ENCODE data around the gene GCSH.

GCSH gene

DNA sequence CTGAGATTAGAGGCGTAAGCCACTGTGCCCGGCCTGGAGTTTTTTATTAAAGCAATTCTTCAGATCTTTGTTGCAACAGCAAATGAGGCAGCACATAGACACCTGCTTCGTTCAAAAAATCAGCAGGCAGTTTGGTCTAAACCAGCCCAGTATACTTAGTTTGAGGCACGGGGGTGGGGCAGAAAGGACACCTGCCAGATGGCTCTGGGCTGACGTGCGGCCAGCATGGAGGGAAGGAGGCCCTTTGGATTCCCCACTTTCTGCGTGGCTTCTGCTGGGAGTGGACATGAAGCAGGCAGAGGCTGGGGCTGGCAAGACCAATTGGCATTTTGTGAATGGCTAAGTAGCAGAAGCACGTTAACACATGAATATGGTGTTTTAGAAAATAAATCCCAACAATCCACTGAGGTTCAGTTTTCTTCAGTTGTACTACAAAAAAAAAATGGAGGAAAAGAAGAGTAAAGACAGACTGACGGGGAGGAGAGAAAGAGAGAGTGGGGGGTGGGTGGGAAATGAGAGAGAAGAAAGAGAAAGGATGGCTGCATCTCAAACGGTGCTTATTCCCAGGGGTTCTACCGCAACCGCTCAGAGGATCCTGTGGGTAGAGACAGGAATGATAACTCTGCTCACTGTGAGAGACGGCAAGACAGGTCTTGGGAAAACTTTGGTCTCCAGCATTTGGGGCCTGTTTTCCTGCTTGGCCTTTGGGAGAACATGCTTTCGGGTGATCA is 35.5 kb downstream of the GCSH start:
- H3K4me3 ChIP-seq (ENCODE audit: low read depth, low read length) = no peak overlapping the region
- no peak for DNase-seq
- in situ Hi-C loops (cut with HindIII; ENCODE audit: low pct_ligation_motif_present, low sequenced_read_pairs) = no loop called here
- H3K27ac ChIP-seq = no peak overlapping the region
- no peak for TF ChIP-seq CTCF (IDR thresholded peaks at IDR 0.05; ENCODE audit: low read depth, low read length, missing control alignments)
- no peaks in the 10 kb centered on the region for H3K36me3 ChIP-seq (replicated peaks)
- no peaks in the 10 kb centered on the region for H3K27me3 ChIP-seq (replicated peaks)

DNA sequence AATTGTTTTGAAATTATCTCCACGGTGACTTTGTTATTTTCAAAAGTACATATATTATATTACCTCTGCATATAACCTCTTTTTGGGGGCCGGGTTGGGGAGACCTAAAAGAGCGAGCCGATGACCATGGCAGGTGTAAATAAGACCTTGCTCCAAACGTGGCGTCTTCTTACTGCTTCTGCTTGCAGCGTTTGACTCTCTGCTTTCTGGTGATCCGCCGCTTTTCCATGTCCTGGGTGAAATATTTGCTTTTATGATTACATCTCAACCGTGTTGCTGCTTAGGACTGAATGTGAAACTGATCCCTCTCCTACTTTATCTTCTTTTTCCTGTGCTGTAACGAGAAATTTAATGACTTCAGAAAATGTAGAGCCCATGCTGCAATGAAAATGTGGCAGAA is 42.4 kb downstream of the GCSH start:
- no peak for TF ChIP-seq CTCF (IDR thresholded peaks at IDR 0.05; ENCODE audit: low read depth, low read length, missing control alignments)
- H3K36me3 ChIP-seq (replicated peaks) = no peaks in the 10 kb centered on the region
- H3K27me3 ChIP-seq (replicated peaks) = no peaks in the 10 kb centered on the region
- H3K4me3 ChIP-seq (ENCODE audit: low read depth, low read length) = no peak overlapping the region
- H3K27ac ChIP-seq = no peak overlapping the region
- in situ Hi-C loops (cut with HindIII; ENCODE audit: low pct_ligation_motif_present, low sequenced_read_pairs) = no loop called here
- no peak for DNase-seq

DNA sequence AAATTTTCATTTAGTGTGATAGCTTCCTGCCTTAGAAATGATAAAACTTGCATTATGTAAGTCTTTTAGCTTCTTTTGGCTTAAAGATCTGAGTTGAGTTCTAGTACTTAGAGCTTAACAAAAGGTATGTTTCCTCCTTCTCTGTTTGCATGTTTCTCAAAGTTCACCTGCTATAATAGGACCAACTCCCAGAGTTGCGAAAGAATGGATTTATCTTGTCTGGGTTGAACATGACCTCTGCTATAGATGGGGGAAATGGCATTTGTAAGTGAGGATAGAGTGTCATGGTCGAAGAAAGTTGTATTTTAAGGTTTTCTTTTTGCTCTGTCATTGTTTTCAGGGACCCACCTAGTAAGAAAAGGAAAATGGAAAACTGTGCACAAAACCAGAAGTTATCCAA is 53.4 kb downstream of the GCSH start:
- Histone ChIP-seq H3K4me3 (ENCODE audit: low read depth, low read length) (no peak overlapping the region), H3K27me3 (replicated peaks) (no peaks in the 10 kb centered on the region), H3K36me3 (replicated peaks) (peaks cover 34% of the 10 kb centered on the region), H3K27ac (no peak overlapping the region)
- DNase-seq = no peak
- TF ChIP-seq CTCF (IDR thresholded peaks at IDR 0.05; ENCODE audit: low read depth, low read length, missing control alignments) = no peak
- in situ Hi-C loops (cut with HindIII; ENCODE audit: low pct_ligation_motif_present, low sequenced_read_pairs) = no loop called here

DNA sequence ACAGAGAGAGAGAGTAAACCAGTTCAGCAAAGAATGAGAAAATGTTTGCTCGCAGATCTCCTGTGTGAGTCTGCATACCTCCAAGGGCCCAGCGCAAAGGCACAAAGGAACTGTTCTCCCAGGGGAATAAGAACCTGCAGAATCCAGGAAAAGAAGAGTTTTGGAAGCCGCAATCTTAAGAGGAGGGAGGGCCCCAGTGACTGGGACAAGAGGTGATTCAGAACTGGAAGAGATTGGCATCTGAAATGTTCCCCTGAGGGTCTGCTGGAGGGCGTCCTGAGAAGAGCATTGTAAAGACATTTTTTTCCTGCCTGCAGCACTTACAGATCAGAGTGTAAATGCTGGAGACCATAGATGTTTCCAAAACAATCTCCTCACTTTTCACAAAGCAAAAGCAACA is 54.5 kb downstream of the GCSH start:
- H3K27ac ChIP-seq = no peak overlapping the region
- H3K36me3 ChIP-seq (replicated peaks) = peaks cover 34% of the 10 kb centered on the region
- H3K4me3 ChIP-seq (ENCODE audit: low read depth, low read length) = no peak overlapping the region
- H3K27me3 ChIP-seq (replicated peaks) = no peaks in the 10 kb centered on the region
- TF ChIP-seq CTCF (IDR thresholded peaks at IDR 0.05; ENCODE audit: low read depth, low read length, missing control alignments) = no peak
- in situ Hi-C loops (cut with HindIII; ENCODE audit: low pct_ligation_motif_present, low sequenced_read_pairs) = no loop called here
- DNase-seq = no peak

GRCh38 chr16:81040842-81041241 is 55.4 kb downstream of the GCSH start:
- H3K4me3 ChIP-seq (ENCODE audit: low read depth, low read length) = no peak overlapping the region
- no peak overlapping the region for H3K27ac ChIP-seq
- peaks cover 34% of the 10 kb centered on the region for H3K36me3 ChIP-seq (replicated peaks)
- no peak for DNase-seq
- no peaks in the 10 kb centered on the region for H3K27me3 ChIP-seq (replicated peaks)
- in situ Hi-C loops (cut with HindIII; ENCODE audit: low pct_ligation_motif_present, low sequenced_read_pairs) = no loop called here
- no peak for TF ChIP-seq CTCF (IDR thresholded peaks at IDR 0.05; ENCODE audit: low read depth, low read length, missing control alignments)

DNA sequence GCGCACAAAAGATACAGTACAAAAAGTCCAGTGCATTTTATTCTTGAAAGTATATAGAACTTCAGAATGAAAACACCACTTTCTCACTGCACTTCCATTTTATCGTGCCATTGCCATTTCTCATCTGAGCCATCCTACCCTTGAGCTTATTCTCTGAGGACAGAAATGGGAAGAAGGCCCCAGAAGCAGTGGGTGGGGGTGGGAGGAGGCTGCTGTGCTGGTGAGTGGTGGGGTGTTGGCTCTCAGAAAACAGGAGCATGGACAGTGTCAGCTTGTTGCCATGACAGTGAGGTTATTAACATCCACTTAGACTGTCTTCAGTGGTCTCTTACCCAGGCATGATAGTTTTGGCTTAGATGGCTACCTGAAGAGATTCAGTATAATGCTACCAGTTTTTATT is 56.1 kb downstream of the GCSH start:
- no peak for DNase-seq
- Histone ChIP-seq H3K27ac (no peak overlapping the region), H3K4me3 (ENCODE audit: low read depth, low read length) (no peak overlapping the region), H3K36me3 (replicated peaks) (peaks cover 30% of the 10 kb centered on the region), H3K27me3 (replicated peaks) (no peaks in the 10 kb centered on the region)
- TF ChIP-seq CTCF (IDR thresholded peaks at IDR 0.05; ENCODE audit: low read depth, low read length, missing control alignments) = no peak
- in situ Hi-C loops (cut with HindIII; ENCODE audit: low pct_ligation_motif_present, low sequenced_read_pairs) = no loop called here

All from brain microvascular endothelial cell (primary cell).